Left cardiac atrium (tissue), 2 donors: ENCODE measurements around the gene CBR3. TPM values are rescaled to one million over a fixed set of nuclear protein-coding genes. Genes with fewer than 3 reads are reported as not detected.

Experiments used
- total RNA-seq, 2 donors: library from RNA; stranded (reverse); fragmentation: NEBNext Ultra II Directional; extraction: Animal tissue kit (Norgen Biotek cat#: 25700); gene quantifications; one replicate each; pipeline ENCODE4 v1.2.1, GENCODE V29; 2021
- donor health status: DM: no; HTN: yes; CAD: no; lungs with severe emphysema.
- donor health status: DM: yes; HTN: yes; CAD: no.

The CBR3 gene
- total RNA-seq, 2 donors from 2014 or later, result 4.9 to 7.5 TPM

Other genes with a start within 250 kb of the CBR3 start
- 10 to 100 TPM; 11.5 TPM for gene SETD4, start 74.6 kb upstream of the CBR3 start, total RNA-seq
- 10 to 100 TPM; 25.3 to 34.8 TPM for gene CBR1, start 65.1 kb upstream of the CBR3 start, total RNA-seq
- gene DOP1B, start 21.7 kb downstream of the CBR3 start, total RNA-seq, result 1 to 10 TPM; 6.5 to 7.0 TPM
- gene MORC3, start 185.1 kb downstream of the CBR3 start, total RNA-seq, result 10 to 100 TPM; 19.2 to 20.2 TPM